Right lung (tissue), 5 donors: ENCODE data around the gene VSTM2B. TPM values are rescaled to one million over a fixed set of nuclear protein-coding genes. Genes with fewer than 3 reads are reported as not detected.

ENCODE experiments used
- DNase-seq, 2 donors: peaks; one replicate each; pipeline ENCODE4 v3.0.0-alpha.2; 2013
- polyA plus RNA-seq, 5 donors: library from polyadenylated mRNA; unstranded; fragments of 120-200 nt; gene quantifications; one replicate each; pipeline versions ENCODE4 v1.2.1 to v1.2.3, GENCODE V29; 2013; ENCODE audit warnings: inconsistent platforms in 1 of 5, low replicate concordance in 1 of 5; ENCODE audit not compliant: insufficient read length in 5 of 5, insufficient read depth in 1 of 5

The VSTM2B gene
- polyA plus RNA-seq, 5 donors = not detected

GRCh38 chr19:29495901-29496441, 29.8 kb upstream of the VSTM2B start:
- no peak for DNase-seq

- DNase-seq = no peak
Observed at GRCh38 chr19:29497241-29497640, 28.6 kb upstream of the VSTM2B start.

GRCh38 chr19:29497686-29498436, 27.9 kb upstream of the VSTM2B start:
- no peak for DNase-seq

- DNase-seq = no peak
Observed at GRCh38 chr19:29499261-29499920, 26.4 kb upstream of the VSTM2B start.

GRCh38 chr19:29499921-29500590, 25.7 kb upstream of the VSTM2B start:
- no peak for DNase-seq

- DNase-seq = no peak
Observed at GRCh38 chr19:29501816-29502580, 23.8 kb upstream of the VSTM2B start.

GRCh38 chr19:29502581-29502850, 23.3 kb upstream of the VSTM2B start:
- no peak for DNase-seq

- no peak for DNase-seq
Observed at GRCh38 chr19:29503140-29503758, 22.5 kb upstream of the VSTM2B start.

GRCh38 chr19:29503785-29504184, 22.0 kb upstream of the VSTM2B start:
- no peak for DNase-seq

- DNase-seq = no peak
Observed at GRCh38 chr19:29504454-29504853, 21.3 kb upstream of the VSTM2B start.

GRCh38 chr19:29505097-29505824, 20.5 kb upstream of the VSTM2B start:
- no peak for DNase-seq

- DNase-seq = no peak
Observed at GRCh38 chr19:29506619-29506911, 19.2 kb upstream of the VSTM2B start.

GRCh38 chr19:29507081-29507860, 18.5 kb upstream of the VSTM2B start:
- no peak for DNase-seq

GRCh38 chr19:29508181-29508580, 17.6 kb upstream of the VSTM2B start:
- DNase-seq = no peak

- DNase-seq = no peak
Observed at GRCh38 chr19:29509456-29509855, 16.3 kb upstream of the VSTM2B start.

- DNase-seq = no peak
Observed at GRCh38 chr19:29510701-29511265, 15.0 kb upstream of the VSTM2B start.

GRCh38 chr19:29511768-29512167, 14.0 kb upstream of the VSTM2B start:
- DNase-seq = no peak

- DNase-seq = no peak
Observed at GRCh38 chr19:29512748-29513147, 13.0 kb upstream of the VSTM2B start.

GRCh38 chr19:29514525-29515232, 11.1 kb upstream of the VSTM2B start:
- DNase-seq = no peak
